ENCODE results near the gene SLC4A1.

The SLC4A1 gene

GRCh38 chr17:44284024-44284400 is 16.1 kb upstream of the SLC4A1 start:
- H2AFZ ChIP-seq (ENCODE audit: low read length): no peak overlapping the region
- H3F3A ChIP-seq (ENCODE audit: insufficient read depth, low read length): peaks cover 3% of the 10 kb centered on the region; the same call in 1 of the 2 replicates
- TF ChIP-seq CTCF (IDR thresholded peaks at IDR 0.05; ENCODE audit: low read length): no peak
- H3K4me2 ChIP-seq (ENCODE audit: low read depth, low read length): no peak overlapping the region
- H3K9ac ChIP-seq (ENCODE audit: low read length): no peak overlapping the region
- no peaks in the 10 kb centered on the region for H3K9me3 ChIP-seq (replicated peaks; ENCODE audit: insufficient read depth, low read length)
- H3K9me2 ChIP-seq (replicated peaks; ENCODE audit: insufficient read depth, low read length): no peaks in the 10 kb centered on the region
- H3K27ac ChIP-seq (ENCODE audit: low read length): no peak overlapping the region
- H3K4me1 ChIP-seq (ENCODE audit: low read length): peaks cover 14% of the 10 kb centered on the region
- H3K36me3 ChIP-seq (replicated peaks; ENCODE audit: insufficient read depth, low read length): no peaks in the 10 kb centered on the region
- H3K4me3 ChIP-seq (ENCODE audit: low read length): no peak overlapping the region
- no peaks in the 10 kb centered on the region for H4K20me1 ChIP-seq (ENCODE audit: insufficient read depth, low read length)
- H3K27me3 ChIP-seq (replicated peaks; ENCODE audit: insufficient read depth, low read length): no peaks in the 10 kb centered on the region
- DNase-seq: no peak
- no peaks in the 10 kb centered on the region for H3K79me2 ChIP-seq (ENCODE audit: low read length)

GRCh38 chr17:44283344-44284023 is 15.5 kb upstream of the SLC4A1 start:
- Histone ChIP-seq H3K27ac (ENCODE audit: low read length) (no peak overlapping the region), H2AFZ (ENCODE audit: low read length) (no peak overlapping the region), H3K4me2 (ENCODE audit: low read depth, low read length) (no peak overlapping the region), H3K9me3 (replicated peaks; ENCODE audit: insufficient read depth, low read length) (no peaks in the 10 kb centered on the region), H3K4me1 (ENCODE audit: low read length) (peaks cover 14% of the 10 kb centered on the region), H3K4me3 (ENCODE audit: low read length) (no peak overlapping the region), H4K20me1 (ENCODE audit: insufficient read depth, low read length) (no peaks in the 10 kb centered on the region), H3K9me2 (replicated peaks; ENCODE audit: insufficient read depth, low read length) (no peaks in the 10 kb centered on the region), H3F3A (ENCODE audit: insufficient read depth, low read length) (peaks cover 3% of the 10 kb centered on the region; the same call in 1 of the 2 replicates), H3K27me3 (replicated peaks; ENCODE audit: insufficient read depth, low read length) (no peaks in the 10 kb centered on the region), H3K79me2 (ENCODE audit: low read length) (no peaks in the 10 kb centered on the region), H3K36me3 (replicated peaks; ENCODE audit: insufficient read depth, low read length) (no peaks in the 10 kb centered on the region), H3K9ac (ENCODE audit: low read length) (no peak overlapping the region)
- DNase-seq: no peak
- TF ChIP-seq EZH2 (optimal IDR thresholded peaks at IDR 0.05; ENCODE audit: low read depth, low read length) (no peak), EZH2phosphoT487 (IDR thresholded peaks at IDR 0.05; ENCODE audit: low read length) (no peak), CTCF (IDR thresholded peaks at IDR 0.05; ENCODE audit: low read length) (no peak)

- H2AFZ ChIP-seq (ENCODE audit: low read length): no peak overlapping the region
- H3K9me3 ChIP-seq (replicated peaks; ENCODE audit: insufficient read depth, low read length): no peaks in the 10 kb centered on the region
- H3K4me1 ChIP-seq (ENCODE audit: low read length): peaks cover 14% of the 10 kb centered on the region
- H4K20me1 ChIP-seq (ENCODE audit: insufficient read depth, low read length): no peaks in the 10 kb centered on the region
- no peaks in the 10 kb centered on the region for H3K36me3 ChIP-seq (replicated peaks; ENCODE audit: insufficient read depth, low read length)
- H3K9ac ChIP-seq (ENCODE audit: low read length): no peak overlapping the region
- no peak overlapping the region for H3K4me2 ChIP-seq (ENCODE audit: low read depth, low read length)
- DNase-seq: no peak
- H3K27ac ChIP-seq (ENCODE audit: low read length): no peak overlapping the region
- H3K79me2 ChIP-seq (ENCODE audit: low read length): no peaks in the 10 kb centered on the region
- no peak overlapping the region for H3K4me3 ChIP-seq (ENCODE audit: low read length)
- TF ChIP-seq CTCF (IDR thresholded peaks at IDR 0.05; ENCODE audit: low read length): no peak
- no peak for TF ChIP-seq EZH2 (optimal IDR thresholded peaks at IDR 0.05; ENCODE audit: low read depth, low read length)
- TF ChIP-seq EZH2phosphoT487 (IDR thresholded peaks at IDR 0.05; ENCODE audit: low read length): no peak
- H3F3A ChIP-seq (ENCODE audit: insufficient read depth, low read length): peaks cover 3% of the 10 kb centered on the region; the same call in 1 of the 2 replicates
- no peaks in the 10 kb centered on the region for H3K27me3 ChIP-seq (replicated peaks; ENCODE audit: insufficient read depth, low read length)
- H3K9me2 ChIP-seq (replicated peaks; ENCODE audit: insufficient read depth, low read length): no peaks in the 10 kb centered on the region
Observed at GRCh38 chr17:44282264-44282663, 14.3 kb upstream of the SLC4A1 start.

Measured in MM.1S (cell line).